GM21360 (cell line): ENCODE measurements around the gene ITSN1.
"Not testable (repeated sequence)": the region's sequence is repeated elsewhere in the genome, so short reads cannot be mapped to it uniquely, and the experiment has no call there.

Experiments
- ATAC-seq: cut with Tn5 transposase; IDR thresholded peaks from one replicate; pipeline ENCODE4 v1.9.1; 2021; ENCODE audit warnings: mild to moderate bottlenecking, moderate library complexity; ENCODE audit not compliant: unreplicated experiment

The ITSN1 gene

GRCh38 chr21:33650929-33651509 lies 8.7 kb downstream of the ITSN1 start:
- no peak for ATAC-seq

- ATAC-seq = no peak
These were observed 9.8 kb downstream of the ITSN1 start for GRCh38 chr21:33651965-33652680.

GRCh38 chr21:33654412-33654811 lies 12.1 kb downstream of the ITSN1 start:
- no peak for ATAC-seq

GRCh38 chr21:33655588-33656221 lies 13.4 kb downstream of the ITSN1 start:
- ATAC-seq = no peak

- ATAC-seq = no peak
These were observed 15.0 kb downstream of the ITSN1 start for GRCh38 chr21:33657124-33657820.

GRCh38 chr21:33658919-33659567 lies 16.7 kb downstream of the ITSN1 start:
- no peak for ATAC-seq

- no peak for ATAC-seq
These were observed 17.3 kb downstream of the ITSN1 start for GRCh38 chr21:33659568-33659949.

- no peak for ATAC-seq
These were observed 18.1 kb downstream of the ITSN1 start for GRCh38 chr21:33660406-33660805.

- no peak for ATAC-seq
These were observed 18.8 kb downstream of the ITSN1 start for GRCh38 chr21:33661146-33661545.

- no peak for ATAC-seq
These were observed 19.7 kb downstream of the ITSN1 start for GRCh38 chr21:33662046-33662445.

- ATAC-seq = no peak
These were observed 20.9 kb downstream of the ITSN1 start for GRCh38 chr21:33663241-33663640.

- ATAC-seq = no peak
These were observed 21.8 kb downstream of the ITSN1 start for GRCh38 chr21:33664135-33664534.

- no peak for ATAC-seq
These were observed 23.9 kb downstream of the ITSN1 start for GRCh38 chr21:33666153-33666552.

- ATAC-seq = no peak
These were observed 25.3 kb downstream of the ITSN1 start for GRCh38 chr21:33667636-33668035.

- no peak for ATAC-seq
These were observed 25.9 kb downstream of the ITSN1 start for GRCh38 chr21:33668180-33668579.

- ATAC-seq = no peak
These were observed 26.3 kb downstream of the ITSN1 start for GRCh38 chr21:33668620-33669019.

GRCh38 chr21:33670076-33670978 lies 28.0 kb downstream of the ITSN1 start:
- no peak for ATAC-seq

GRCh38 chr21:33673473-33673872 lies 31.2 kb downstream of the ITSN1 start:
- no peak for ATAC-seq

GRCh38 chr21:33674226-33674625 lies 31.9 kb downstream of the ITSN1 start:
- ATAC-seq = no peak

GRCh38 chr21:33676666-33677065 lies 34.4 kb downstream of the ITSN1 start:
- not testable (repeated sequence) for ATAC-seq
